HEK293T (cell line): ENCODE data around the gene RBBP8.

Experiments
- BHLHE40 ChIP-seq: fragments of 450-650 bp; IDR thresholded peaks from 2 replicates; pipeline ENCODE4 v1.6.1; 2016; ENCODE audit warnings: mild to moderate bottlenecking, moderate library complexity, borderline replicate concordance
- CTBP1 ChIP-seq: fragments of 450-650 bp; IDR thresholded peaks from 2 replicates; pipeline ENCODE4 v1.6.1; 2016; ENCODE audit warnings: borderline replicate concordance
- ELF4 ChIP-seq: fragments of 450-650 bp; IDR thresholded peaks from 2 replicates; pipeline ENCODE4 v1.6.1; 2017; ENCODE audit warnings: antibody characterized with exemption
- FOXA1 ChIP-seq: fragments of 450-650 bp; IDR thresholded peaks from 2 replicates; pipeline ENCODE4 v1.6.1; 2016; ENCODE audit warnings: mild to moderate bottlenecking
- FOXM1 ChIP-seq: fragments of 450-650 bp; IDR thresholded peaks from 2 replicates; pipeline ENCODE4 v1.6.1; 2017; ENCODE audit warnings: mild to moderate bottlenecking, borderline replicate concordance
- L3MBTL2 ChIP-seq: fragments of 450-650 bp; conservative IDR thresholded peaks from 2 replicates; pipeline ENCODE4 v1.6.1; 2016; ENCODE audit warnings: mild to moderate bottlenecking
- NFRKB ChIP-seq: fragments of 450-650 bp; IDR thresholded peaks from 2 replicates; pipeline ENCODE4 v1.6.1; 2016; ENCODE audit warnings: mild to moderate bottlenecking, moderate library complexity
- SP1 ChIP-seq: fragments of 450-650 bp; IDR thresholded peaks from 2 replicates; pipeline ENCODE4 v1.6.1; 2017
- SUZ12 ChIP-seq: fragments of 450-650 bp; IDR thresholded peaks from 2 replicates; pipeline ENCODE4 v1.6.1; 2016; ENCODE audit warnings: mild to moderate bottlenecking
- TARDBP ChIP-seq: fragments of 450-650 bp; IDR thresholded peaks from 2 replicates; pipeline ENCODE4 v1.6.1; 2016
- ZNF384 ChIP-seq: fragments of 450-650 bp; IDR thresholded peaks from 2 replicates; pipeline ENCODE4 v1.6.1; 2016

GRCh38 chr18:23072079-23072478, 139.0 kb downstream of the RBBP8 start:
- TF ChIP-seq ZNF384 (no peak), L3MBTL2 (no peak), BHLHE40 (no peak), CTBP1 (no peak), SP1 (no peak), TARDBP (no peak), ELF4 (no peak), NFRKB (no peak), SUZ12 (no peak), FOXA1 (no peak), FOXM1 (no peak)
